HG02870 (cell line): ENCODE measurements around the gene BAG5.
"Not testable (repeated sequence)": the region's sequence is repeated elsewhere in the genome, so short reads cannot be mapped to it uniquely, and the experiment has no call there.

Experiments
- ATAC-seq: cut with Tn5 transposase; IDR thresholded peaks from one replicate; pipeline ENCODE4 v1.9.1; 2021; ENCODE audit warnings: mild to moderate bottlenecking, moderate library complexity; ENCODE audit not compliant: unreplicated experiment

The BAG5 gene

DNA sequence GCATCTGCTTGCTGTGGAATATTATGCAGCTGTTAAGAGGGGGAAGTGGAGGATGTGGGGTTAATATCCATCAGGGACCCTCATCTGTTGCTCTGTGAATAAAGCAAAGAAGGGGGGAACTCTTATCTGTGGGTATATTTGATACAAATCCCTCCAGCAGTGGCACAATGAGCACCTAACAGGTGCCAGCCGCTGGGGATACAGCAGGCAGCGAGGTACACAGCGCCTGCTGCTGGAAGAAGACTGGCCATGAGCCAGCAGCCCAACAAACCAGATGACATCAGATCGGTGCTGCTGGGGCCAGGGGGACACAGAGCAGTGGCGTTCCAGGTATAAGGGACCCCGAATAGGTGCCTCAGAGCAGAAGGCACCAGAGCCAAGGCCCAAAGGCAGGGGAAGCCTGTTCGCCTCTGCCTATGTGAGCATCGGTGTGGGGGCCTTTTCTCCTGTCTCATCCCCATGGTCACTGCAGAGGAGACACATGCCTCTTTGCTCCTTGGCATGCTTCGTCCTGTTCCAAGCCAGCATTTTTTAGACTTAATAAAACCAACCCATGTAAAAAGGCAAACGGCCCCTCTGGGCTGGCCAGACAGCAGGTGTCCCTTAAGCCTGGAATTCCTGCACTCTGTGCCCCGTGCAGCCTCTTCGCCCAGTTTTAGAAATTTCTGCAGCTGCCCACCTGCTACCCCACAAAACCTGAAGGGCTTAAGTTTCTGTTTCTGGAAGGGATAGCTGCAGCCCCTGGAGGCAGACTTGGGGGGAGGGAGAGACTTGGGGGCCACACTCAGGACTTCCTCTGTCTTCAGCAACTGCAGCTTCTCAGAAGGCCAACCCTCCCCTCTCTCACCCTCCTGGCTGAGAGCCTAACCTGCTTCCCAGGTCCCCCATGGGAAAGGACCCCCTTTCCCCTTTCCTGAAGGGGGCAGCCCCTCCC lies 38.2 kb downstream of the BAG5 start:
- ATAC-seq: no peak

DNA sequence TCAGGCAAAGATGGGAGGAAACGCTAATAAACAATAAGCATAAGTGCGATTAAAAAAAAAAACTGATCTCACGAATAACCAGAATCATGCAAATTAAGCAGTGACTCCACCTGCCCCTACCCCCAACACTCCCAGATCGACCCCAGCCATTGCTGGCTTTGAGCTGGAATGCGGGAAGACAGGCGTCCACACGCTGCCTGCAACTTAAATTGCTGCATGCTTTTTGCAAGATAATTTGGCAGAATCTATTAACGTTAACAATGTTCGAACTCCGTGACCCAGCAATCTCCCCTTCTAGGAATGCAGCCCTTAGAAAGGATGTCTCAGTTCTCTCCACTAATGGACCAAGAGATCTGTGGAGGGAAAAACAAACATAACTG lies 38.9 kb downstream of the BAG5 start:
- no peak for ATAC-seq

DNA sequence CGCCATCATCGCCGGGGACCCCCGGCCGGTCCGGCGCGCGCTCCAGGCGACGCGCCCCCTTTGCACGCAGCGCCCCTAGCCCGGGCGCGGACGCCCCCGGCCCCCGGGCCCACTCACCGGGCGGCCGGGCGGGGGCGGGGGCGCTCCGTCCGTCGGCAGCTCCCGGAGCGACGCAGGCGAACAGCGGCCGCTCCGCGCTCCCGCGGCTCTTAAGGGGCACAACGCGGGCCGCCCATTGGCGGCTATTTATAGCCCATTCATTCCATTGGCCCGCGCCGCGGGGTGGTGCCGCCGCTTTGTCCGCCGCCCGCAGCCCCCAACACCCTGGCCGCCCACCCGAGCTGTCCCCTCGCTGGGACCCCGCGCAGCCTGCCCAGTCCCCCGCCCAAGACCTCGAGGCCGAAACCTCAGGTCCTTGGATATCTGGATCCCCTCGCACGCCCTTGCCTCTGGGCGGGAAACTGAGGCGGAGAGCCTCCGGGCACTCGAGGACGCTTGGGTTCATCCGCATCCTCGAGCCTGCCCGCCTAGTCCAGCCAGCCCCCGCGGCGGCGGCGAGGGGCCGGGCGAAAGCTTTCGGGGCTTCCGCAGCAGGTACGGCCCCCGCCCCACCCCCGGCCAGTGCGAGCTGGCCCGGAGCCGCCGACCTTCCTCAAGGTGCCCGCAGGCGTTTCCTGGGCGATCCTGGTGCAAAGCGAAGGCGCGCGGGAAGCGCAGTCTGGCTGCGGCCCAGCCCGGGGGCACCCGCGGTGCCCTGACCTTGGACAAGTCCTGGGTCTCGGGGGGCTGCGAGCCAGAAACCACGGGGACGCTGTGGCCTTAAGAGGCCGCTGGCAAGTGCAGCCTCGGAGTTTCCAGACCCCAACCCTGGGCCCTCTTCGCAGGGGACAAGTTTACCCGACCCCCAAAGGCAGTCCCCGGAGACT lies 39.5 kb downstream of the BAG5 start, which contains the start of gene CKB:
Gene CKB (minus strand): TSS at position 182 of the 926 bp plus-strand sequence. CDS start 337 bp downstream, outside the sequence.
- ATAC-seq: no peak

DNA sequence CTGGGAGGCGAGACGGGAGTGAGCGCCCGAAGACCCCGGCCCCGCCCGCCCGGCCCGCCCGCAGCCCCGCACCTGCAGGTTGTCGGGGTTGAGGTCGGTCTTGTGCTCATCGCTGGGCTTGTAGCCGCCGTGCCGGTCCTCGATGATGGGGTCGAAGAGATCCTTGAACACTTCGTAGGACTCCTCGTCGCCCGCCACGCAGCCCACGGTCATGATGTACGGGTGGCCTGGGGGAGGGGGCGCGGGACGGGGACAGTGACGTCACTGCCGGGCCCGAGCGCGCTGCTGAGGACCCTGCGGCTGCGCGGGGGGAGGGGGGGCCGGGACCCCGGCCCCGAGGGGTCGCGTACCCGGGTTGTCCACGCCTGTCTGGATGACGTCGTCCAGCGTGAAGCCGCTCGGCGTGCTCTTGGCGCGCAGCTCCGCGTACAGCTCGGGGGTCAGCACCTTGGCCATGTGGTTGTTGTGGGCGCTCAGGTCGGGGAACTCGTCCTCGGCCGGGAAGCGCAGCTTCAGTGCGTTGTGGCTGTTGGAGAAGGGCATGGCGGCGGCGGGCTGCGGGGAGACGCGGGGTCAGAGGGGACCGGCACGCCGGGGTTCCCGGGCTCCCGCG lies 40.4 kb downstream of the BAG5 start:
- no peak for ATAC-seq

DNA sequence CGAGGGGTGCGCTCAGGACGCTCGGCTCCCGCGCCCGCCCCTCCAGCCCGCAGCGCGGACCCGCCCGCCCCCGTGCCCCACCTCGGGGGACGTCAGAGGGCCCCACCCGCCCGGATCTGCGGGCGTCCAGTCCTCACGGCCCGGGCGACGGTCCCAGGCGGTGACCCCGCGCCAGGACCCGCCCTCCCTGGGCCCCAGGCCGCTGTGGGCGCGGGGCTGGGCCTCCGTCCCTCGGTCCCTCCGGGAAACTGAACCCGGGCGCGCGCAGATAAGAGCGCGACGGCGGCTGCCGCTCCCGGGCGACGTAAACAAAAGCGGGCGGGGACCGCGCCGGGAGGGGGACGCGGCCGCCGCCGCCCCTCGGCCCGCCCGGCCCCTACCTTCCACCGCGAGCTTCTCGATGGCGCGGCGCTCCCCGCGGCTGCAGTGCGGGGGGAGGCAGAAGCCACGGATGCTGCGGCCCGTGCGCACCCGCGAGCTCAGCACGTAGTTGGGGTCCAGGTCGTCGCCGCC lies 41.0 kb downstream of the BAG5 start:
- ATAC-seq: no peak

DNA sequence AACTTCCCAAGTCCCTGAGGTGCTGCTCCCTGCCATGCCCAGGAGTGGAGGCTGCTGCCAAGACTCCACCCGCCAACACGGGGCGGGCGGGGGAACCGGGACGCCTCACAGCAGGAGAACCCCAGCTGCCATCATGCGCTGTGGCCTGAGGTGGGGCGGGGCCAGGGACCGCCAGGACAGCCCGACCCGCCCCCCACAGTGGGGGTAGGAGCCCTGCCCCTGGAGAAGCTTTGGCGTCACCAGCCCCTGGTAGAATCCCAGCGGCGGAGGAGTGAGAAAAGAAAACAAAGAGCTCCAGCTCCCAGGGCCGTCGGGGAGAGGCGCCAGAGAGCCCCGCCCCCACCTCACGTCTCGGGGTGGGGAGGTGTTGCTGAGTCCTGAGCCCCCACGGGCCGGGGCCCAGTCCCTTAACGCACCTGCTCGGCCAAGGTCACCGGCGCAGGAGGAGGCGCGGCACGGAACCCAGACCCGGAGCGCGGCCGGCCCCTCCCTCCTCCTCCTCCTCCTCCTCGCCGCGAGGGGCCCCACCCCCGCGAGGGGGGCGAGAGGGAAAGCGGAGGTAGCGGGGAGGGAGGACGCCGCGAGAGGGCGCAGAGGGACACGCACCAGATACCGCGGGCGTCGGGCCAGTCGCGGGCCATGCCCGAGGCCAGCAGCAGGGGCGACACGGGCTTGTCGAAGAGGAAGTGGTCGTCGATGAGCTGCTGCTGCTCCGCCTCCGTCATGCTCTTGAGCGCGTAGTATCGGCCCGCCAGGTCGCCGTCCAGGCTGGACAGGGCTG lies 41.6 kb downstream of the BAG5 start:
- ATAC-seq: no peak

DNA sequence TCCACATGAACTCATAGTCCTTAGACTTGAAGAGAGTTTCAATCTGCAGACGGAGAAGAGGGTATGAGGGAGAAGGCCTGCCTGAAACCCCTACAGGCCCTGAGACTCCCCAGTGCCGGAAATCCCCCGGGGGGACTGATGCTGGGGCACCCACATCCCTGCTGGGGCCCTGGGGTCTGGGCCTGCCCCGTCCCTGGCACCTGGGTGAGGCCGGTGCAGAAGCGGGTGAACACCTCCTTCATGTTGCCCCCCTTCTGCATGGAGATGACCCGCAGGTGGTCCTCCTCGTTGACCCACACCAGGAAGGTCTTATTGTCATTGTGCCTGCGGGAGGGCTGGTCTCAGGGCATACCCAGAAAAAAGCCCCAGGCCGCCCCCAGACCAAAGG lies 42.2 kb downstream of the BAG5 start:
- ATAC-seq: no peak

DNA sequence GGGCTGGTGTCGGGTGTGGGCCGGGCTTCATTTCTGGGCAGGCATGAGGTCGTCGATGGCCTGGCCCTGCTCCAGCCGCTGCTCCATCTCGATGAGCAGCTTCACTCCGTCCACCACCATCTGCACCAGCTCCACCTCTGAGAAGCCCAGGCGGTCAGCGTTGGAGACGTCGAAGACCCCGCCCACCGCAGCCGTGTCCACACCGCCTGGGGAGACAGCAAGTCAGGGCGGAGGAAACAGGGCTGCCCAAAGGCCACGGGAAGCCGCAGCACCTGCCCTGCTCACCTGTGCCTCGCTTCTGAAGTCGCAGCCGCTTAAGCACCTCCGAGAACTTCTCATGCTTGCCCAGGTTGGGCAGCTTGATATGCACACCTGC lies 42.6 kb downstream of the BAG5 start:
- no peak for ATAC-seq

DNA sequence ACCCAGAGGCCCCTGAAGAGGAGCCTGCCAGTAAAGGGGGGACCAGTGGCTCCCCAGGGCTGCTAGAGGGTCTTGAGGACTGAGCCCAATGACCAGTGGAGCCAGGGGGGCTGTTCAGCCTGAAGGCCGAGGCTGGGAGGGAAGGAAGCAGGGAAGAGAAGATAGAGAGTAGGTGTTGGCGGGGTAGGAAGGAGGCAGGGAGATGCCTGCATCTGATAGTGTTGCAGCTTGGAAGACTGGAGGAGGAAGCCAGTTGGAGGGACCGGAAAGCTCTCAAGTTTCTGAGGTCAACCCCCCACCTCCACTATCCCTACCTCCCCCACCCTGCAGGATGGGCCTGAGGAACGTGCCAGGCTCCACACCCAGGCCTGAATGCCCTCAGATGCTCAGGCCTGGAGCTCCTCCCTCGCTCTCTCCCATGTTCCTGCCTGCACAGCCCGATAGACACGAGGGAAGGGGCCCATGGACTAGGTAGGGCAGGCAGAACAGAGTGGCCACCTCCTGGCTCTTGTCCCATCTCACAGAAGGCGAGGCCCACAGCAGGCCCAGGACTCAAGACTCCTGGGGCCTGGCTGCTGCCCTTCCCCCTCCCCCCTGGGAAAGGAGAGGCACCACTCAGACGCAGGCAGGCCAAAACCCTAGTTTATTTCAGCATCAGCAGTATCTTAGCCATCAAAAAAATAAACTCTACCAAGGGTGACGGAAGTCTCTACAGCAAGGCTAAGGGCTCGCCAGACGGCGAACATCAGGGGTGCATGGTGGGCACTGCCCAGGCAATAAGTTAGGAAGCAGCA lies 43.2 kb downstream of the BAG5 start:
- ATAC-seq: no peak

DNA sequence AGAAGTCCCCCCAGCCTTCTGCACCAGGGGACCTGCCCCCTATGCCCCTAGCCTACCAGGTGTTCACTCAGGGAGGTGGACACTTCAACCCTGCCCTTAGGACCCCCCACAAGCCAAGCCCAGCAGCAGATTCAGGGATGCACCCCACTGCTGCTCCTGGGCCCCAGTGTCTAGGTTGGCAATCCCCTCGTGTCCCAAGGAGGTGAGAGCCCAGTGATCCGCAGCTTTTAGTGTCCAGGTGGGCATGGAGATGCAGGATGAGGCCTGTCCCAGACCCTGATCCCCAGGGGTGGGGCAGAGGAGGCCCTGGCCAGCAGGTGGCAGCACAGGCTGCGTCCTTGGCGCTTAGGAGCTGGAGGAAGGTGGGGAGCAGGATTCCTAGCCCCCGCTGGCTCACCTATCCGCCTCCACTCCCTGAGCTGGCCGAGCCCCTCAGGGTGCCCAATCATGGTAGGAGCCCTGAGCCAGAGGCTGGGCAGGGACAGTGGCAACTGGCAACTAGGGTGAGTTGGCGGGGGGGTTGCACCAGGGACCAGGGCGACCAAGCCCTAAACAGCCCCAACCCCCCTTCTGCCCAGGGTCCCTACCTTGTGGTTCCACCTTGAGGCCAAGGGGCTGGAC lies 43.9 kb downstream of the BAG5 start:
- no peak for ATAC-seq

DNA sequence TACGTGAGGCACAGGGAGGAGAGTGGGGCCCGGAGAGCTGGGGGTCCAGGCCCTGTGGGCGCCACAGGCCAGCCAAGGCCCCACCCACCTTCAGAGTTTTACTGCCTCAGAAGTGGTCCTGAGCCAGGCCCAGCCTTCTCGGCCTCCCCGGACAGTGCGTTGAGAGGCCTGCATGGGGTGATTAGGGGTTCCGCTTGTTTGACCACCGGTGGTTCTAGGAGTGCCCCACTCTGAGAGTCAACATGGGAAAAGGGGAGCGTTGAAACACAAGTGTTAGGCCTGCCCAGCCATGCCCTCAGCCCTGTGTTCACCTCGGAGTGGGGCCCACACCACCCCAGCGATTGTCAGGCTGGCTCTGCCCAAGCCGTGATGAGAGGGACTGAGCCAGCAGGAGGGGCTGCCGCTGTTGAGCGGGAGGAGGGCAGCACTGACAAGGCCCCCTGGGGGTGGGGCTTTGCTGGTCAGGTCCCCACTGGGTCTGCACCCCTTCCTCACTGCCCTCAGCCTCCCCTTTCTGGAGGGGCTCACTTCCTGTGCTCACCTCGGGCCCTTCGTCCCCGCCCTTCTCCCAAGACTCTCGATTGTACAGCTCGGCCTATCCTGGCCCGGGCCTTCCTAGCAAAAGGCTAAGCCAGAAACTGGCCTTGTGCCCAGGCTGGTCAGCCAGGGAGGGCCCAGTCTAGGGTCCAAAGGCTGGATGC lies 44.6 kb downstream of the BAG5 start:
- ATAC-seq: no peak

DNA sequence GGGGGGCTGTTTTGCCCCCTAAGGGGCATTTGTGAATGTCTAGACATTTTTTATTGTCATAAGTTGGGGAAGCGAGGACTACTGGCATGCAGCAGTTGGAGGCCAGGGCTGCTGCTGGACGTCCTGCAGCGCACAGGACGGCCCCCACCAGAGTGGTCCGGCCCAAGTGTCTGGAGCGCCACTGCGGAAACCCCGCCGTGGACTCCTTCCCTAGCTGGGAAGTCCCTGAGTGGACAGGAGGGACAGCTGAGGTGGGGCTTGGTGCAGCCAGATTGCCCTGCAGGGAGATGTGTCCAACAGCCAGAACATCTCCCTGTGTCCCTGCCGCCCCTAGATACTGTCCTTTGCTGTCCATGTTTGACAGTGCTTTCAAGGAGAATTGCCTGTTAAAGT lies 45.3 kb downstream of the BAG5 start:
- ATAC-seq: no peak

DNA sequence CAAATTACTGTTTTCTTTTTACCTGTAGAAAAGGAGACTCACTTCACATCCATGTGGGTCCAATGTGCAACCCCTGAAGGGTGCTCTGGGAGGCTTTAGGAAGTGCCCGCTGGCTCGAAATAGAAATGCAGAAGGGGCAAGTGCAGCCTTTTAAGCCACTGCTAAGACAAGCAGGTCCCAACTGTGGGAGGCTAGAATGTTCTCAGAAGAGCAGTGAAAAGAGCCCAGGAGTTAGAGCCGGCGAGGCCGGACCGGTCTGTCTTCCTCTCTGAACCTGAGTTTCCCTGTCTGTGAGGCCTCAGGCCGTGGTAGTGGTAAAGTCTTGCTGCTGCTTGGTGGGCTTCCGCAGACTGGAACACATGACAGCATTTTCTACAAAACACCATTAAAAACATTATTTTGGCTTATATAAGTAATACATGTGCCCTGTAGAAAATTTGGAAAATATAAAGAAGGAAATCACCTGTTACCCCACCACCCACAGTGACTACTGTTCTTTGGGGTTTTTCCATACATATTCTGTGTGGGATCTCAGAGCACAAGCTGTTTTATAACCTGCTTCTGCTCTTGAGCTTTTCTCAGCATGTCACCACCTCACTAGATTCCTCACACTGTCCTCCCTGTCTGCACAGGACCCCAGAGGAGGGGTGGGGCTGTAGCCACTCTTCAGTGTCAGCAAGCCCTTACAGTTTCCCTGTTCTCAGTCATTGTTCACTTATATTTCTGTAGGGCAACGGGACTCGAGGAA lies 45.9 kb downstream of the BAG5 start:
- ATAC-seq: no peak

DNA sequence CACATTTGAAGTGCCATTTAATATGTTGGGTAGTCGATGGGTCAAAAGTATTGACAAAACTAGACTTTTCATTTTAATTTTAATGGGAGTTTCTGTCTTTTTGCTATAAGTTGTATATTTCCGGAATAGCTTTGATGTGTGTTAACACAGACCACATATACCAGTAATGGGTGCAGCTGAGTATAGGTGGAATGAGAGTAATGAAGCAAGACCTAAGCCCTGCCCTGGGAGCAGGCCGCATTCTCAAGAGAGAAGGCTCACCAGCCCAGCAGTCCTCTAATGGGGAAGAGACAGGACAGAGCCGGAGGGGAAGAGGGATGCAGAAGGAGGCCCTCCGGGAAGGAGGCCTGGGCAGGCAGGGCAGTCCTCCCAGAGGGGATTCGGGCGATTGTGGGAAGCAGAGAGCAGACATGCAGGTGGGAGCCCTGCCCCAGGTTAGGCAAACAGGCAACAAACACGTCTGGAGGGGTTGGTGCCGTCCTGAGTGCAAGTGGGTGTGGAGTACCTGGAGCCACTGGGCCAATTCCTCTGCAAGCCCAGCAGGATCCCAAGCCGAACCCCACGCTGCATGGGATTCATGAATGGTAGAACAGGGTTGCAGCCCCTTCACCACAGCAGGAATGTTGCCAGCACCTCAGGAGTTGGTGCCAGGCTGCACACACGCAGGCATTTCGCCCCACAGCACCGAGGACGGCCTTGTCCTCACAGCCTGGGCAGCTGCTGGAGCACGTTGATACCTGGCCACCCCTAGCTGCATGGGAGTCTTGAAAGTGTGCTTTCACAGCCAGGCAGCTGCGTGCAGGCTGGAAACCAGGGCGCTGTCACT lies 47.6 kb downstream of the BAG5 start:
- ATAC-seq: no peak

DNA sequence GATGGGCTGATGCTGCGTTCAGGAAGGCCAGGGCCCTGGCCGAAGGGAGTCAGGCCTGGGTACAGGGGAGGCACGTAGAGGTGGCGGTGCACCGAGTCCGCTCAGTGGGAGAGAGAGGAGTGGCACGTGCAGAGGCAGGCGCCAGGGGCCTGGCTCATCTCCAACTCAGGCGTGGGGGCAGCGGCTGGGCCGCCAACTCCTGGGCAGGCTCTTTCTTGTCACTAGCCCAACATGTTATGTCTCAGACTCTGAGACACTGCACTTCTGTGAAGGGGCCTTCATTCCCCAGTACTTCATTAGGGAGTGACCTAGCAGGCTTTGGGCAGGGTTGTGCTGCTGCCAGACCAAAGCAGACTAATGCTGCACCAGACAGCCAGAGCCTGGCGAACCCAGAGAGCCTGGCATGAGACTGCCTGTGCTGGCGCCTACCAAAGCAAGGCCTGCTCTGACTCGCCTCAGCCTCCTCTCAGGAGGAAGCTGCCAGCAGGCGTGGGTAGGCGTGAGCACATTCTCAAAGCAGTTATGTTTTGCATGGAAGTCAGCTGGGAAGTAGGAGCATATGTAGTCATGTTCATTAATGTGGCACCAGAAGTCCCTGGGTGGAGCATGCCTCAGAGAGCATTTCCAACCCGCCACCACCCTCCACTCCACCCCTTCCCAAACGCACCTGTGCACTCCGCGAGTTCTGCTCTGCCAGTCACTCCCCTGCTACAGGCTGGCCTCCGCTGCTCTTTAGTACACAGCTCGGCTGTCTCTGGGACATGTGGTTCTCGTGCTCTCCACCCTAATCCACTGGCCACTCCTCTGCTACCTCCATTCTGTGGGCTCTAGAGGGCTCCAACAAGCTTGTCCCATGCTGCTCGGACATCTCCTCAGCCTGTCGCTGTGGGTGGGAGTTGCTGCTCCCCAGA lies 49.5 kb downstream of the BAG5 start:
- ATAC-seq: no peak

DNA sequence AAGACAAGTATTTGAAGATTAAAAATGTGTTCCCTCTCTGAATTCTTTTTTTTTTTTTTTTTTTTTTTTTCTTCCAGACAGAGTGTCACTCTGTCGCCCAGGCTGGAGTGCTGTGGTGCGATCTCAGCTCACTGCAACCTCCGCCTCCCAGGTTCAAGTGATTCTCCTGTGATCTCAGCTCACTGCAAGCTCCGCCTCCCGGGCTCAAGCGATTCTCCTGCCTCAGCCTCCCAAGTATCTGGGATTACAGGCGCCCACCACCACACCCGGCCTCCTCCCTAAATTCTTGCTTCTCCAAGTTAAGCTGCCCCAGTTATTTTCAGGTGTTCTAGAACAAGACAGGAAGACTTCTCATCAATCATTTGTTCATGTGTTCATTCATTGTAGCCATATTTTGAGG lies 50.3 kb downstream of the BAG5 start:
- ATAC-seq: not testable (repeated sequence)
